Fibroblast of villous mesenchyme (primary cell): ENCODE results near the gene CRMP1. TPM values are rescaled to one million over a fixed set of nuclear protein-coding genes. Genes with fewer than 3 reads are reported as not detected.
"Not testable (repeated sequence)": the region's sequence is repeated elsewhere in the genome, so short reads cannot be mapped to it uniquely, and the experiment has no call there.

Source experiments
- DNase-seq: peaks from one replicate; pipeline ENCODE4 v3.0.0-alpha.2; 2010; ENCODE audit warnings: low read depth
- H3K4me3 ChIP-seq: 2 replicates; pipeline ENCODE4 v1.5.1; 2011; ENCODE audit warnings: low read depth, mild to moderate bottlenecking, low read length
- total RNA-seq: library from RNA; depleted of rRNA; stranded (reverse); fragments of >200 nt; gene quantifications from 2 replicates; pipeline ENCODE4 v1.2.3, GENCODE V29; 2012
- TF ChIP-seq, protein P1 (sequence below): IDR thresholded peaks from 2 replicates; pipeline ENCODE4 v1.5.1; 2012; ENCODE audit warnings: low read depth, mild to moderate bottlenecking, low read length; ENCODE audit not compliant: insufficient read depth

The CRMP1 gene
- total RNA-seq, 1 donor = under 0.01 TPM

DNA sequence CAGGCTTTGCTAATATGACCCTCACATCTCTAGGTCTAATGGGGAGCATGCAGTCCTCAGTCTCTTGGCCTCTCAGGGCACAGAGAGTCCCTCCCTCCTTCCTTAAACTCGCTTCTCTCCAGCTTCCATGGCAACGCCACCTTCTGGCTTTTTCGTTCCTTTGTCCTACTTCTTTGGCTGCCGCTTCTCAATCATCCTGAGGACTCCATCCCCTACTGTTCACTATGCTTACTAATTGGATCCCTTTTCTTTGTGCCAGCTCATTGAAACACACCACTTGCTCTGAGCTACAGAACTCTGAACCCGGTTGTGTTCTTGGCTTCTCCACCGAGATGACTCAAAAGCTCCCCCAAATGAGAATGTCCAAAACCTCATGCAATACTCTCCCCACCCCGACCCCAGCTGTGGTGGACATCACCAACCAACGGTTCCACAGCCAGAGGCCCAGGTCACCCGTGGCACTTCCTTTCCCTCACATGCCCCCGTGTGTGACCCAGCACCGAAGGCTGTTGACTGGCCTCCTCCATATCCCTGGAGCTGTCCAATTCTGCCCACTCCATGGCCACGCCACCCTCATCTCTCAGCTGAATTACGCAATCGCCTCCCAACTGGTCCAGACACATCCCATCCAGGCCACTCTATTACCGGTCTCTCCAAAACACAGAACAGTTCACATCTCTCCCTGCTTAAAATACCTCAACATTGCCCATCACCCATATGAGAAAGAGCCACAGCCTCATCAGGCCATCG, 34.7 kb downstream of the CRMP1 start:
- no peak overlapping the region for H3K4me3 ChIP-seq
- DNase-seq = no peak
- TF ChIP-seq, protein P1, sequence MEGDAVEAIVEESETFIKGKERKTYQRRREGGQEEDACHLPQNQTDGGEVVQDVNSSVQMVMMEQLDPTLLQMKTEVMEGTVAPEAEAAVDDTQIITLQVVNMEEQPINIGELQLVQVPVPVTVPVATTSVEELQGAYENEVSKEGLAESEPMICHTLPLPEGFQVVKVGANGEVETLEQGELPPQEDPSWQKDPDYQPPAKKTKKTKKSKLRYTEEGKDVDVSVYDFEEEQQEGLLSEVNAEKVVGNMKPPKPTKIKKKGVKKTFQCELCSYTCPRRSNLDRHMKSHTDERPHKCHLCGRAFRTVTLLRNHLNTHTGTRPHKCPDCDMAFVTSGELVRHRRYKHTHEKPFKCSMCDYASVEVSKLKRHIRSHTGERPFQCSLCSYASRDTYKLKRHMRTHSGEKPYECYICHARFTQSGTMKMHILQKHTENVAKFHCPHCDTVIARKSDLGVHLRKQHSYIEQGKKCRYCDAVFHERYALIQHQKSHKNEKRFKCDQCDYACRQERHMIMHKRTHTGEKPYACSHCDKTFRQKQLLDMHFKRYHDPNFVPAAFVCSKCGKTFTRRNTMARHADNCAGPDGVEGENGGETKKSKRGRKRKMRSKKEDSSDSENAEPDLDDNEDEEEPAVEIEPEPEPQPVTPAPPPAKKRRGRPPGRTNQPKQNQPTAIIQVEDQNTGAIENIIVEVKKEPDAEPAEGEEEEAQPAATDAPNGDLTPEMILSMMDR = no peak

DNA sequence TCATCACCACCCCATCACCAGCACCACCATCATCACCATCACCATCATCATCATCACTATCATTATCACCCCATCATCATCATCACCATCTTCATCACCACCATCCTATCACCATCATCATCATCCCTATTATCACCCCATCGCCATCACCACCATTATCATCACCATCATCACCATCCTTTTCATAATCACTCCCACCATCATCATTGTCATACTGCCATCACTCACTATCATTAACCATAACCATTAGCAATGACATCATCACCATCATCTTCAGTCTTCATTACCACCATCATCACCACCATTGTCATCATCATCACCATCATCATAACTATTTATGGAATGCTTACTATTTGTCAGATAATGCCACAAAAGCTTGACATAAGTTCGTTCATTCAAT, 35.7 kb downstream of the CRMP1 start:
- no peak overlapping the region for H3K4me3 ChIP-seq
- TF ChIP-seq, protein P1 = no peak
- DNase-seq = no peak

GRCh38 chr4:5856362-5856761, 36.5 kb downstream of the CRMP1 start:
- DNase-seq, H3K4me3 ChIP-seq: not testable (repeated sequence)

DNA sequence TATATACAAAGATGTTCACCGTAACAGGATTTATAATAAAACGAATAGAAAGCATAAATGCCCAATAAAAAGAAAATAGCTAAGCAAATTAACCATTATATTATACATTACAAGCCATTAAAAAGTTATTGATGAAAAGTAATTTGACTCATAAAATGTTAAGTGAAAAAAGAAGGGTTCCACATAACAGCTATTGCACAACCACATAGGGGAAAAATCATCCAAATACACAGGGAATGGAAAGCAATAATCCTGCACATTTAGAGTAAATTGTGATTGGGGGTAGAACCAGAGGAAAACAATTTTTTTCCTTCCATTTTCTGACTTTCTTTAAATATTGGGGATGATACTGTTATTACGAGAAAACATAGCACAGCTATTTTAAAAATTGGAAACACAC, 38.0 kb downstream of the CRMP1 start:
- no peak for DNase-seq
- no peak overlapping the region for H3K4me3 ChIP-seq
- TF ChIP-seq, protein P1 = no peak

DNA sequence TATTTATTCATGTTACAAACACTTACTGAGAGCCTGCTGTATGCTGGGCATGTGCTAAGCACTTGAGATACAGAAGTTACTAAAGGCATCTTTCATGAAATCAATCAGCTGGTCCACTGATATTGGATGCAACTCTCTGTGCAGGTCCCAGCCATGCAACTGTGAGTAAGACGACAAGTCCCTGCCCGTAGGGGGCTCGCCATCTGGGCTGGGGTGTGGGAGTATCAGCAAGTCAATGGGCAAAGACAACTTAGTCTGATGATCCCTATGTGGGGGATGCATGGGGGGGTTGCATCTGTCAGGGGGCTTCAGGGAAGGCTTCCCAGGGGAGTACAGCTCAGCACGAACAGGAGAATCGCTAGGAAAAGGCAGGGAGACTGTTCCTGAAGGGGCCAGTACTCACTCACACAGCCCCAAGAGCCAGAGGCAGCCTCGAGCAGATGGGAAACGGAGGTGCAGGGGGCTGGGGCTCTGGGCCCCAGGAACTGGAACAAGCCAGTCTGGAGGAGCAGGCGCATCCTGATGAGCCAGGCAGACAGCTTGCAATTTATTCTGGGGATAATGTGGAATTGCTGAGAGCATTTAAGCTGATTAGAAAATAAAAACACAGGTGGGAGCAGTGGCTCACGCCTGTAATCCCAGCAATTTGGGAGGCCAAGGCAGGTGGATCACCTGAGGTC, 40.2 kb downstream of the CRMP1 start:
- TF ChIP-seq, protein P1 = no peak
- no peak overlapping the region for H3K4me3 ChIP-seq
- no peak for DNase-seq

DNA sequence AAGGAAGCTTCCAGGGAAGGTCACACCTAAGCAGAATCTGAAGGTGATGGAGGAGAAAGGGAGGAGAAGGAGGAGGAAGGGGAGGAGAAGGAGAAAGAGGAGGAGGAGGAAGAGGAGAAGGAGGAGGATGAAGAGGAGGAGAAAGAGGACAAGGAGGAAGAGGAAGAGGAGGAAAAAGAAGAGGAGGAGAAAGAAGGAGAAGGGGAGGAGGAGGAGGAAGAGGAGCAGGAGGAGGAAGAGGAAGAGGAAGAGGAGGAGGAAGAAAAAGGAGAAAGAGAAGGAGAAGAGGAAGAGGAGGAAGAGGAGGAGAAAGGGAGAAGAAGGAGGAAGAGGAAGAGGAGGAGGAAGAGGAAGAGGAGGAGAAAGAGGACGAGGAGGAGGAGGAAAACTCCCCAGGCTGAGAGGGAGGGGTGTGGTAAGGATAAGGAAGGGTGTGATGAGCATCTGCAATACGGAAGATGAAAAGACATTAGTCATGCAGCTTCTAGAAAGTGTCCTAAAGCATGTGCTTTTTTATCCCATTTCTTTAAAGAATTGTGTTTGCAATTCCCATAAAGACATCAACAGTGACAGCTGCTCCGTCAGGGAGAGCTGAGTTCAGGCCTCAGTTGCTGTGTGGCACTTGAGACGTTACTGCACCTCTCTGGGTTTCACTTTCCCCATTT, 41.1 kb downstream of the CRMP1 start:
- no peak for DNase-seq
- TF ChIP-seq, protein P1 = no peak
- no peak overlapping the region for H3K4me3 ChIP-seq
